Hepatocyte (in vitro differentiated cells): ENCODE measurements around the gene WDR90.

Source experiments
- EZH2 ChIP-seq: fragments of 200-600 bp; sonication (generic); IDR thresholded peaks from 2 replicates; pipeline ENCODE4 v1.6.1; 2016; ENCODE audit warnings: antibody characterized with exemption, mild to moderate bottlenecking, borderline replicate concordance
- TF ChIP-seq, protein P1 (sequence below): fragments of 200-600 bp; sonication (generic); IDR thresholded peaks from 2 replicates; pipeline ENCODE4 v1.5.1; 2016; ENCODE audit warnings: antibody characterized with exemption, mild to moderate bottlenecking; ENCODE audit not compliant: poor library complexity

- no peak for TF ChIP-seq EZH2
- TF ChIP-seq, protein P1, sequence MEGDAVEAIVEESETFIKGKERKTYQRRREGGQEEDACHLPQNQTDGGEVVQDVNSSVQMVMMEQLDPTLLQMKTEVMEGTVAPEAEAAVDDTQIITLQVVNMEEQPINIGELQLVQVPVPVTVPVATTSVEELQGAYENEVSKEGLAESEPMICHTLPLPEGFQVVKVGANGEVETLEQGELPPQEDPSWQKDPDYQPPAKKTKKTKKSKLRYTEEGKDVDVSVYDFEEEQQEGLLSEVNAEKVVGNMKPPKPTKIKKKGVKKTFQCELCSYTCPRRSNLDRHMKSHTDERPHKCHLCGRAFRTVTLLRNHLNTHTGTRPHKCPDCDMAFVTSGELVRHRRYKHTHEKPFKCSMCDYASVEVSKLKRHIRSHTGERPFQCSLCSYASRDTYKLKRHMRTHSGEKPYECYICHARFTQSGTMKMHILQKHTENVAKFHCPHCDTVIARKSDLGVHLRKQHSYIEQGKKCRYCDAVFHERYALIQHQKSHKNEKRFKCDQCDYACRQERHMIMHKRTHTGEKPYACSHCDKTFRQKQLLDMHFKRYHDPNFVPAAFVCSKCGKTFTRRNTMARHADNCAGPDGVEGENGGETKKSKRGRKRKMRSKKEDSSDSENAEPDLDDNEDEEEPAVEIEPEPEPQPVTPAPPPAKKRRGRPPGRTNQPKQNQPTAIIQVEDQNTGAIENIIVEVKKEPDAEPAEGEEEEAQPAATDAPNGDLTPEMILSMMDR: no peak
Measured at GRCh38 chr16:629185-629832, 19.9 kb upstream of the WDR90 start.
